HG03045 (cell line): Measurements from ENCODE around the gene BBC3.
A peak's percentile ranks its signal among the peaks of the same experiment; 100 is the strongest.

Experiments
- ATAC-seq: cut with Tn5 transposase; IDR thresholded peaks from one replicate; pipeline ENCODE4 v1.9.1; 2021; ENCODE audit warnings: mild to moderate bottlenecking, moderate library complexity; ENCODE audit not compliant: unreplicated experiment

The BBC3 gene

DNA sequence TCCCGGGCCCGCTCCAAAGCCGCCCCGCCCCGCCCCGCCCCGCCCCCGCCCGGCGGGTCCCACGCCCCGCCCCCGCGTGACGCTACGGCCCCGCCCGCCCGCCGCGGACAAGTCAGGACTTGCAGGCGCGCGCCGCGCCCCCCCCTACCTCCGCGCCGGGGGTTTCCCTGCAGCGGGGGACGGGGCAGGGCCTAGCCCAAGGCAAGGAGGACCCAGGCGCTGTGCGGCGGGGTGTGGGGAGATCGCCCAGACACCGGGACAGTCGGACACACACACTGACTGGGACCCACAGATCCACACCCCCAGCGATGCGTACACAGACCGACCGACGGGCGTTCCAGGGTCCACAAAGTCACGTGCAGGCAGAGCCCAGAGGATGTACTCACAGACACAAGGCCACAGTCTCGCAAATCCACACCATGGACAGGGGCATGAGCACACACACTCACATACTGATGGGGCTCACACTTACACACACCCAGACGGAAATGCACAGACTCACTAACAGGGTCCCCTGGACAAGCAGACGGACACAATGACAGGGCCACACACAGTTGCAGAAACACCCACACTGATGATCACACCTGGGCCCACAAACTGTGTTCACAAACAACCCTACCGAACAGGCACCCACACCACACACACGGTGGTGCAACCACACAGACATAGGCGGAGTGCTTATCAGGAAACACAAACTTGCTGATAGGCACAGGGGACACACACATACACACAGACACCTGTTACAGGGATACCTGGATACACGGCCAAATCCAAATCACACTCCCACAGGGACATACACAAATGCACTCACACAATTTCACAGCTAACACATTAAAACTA lies 436 bp upstream of the BBC3 start:
- ATAC-seq = peak; percentile 21

DNA sequence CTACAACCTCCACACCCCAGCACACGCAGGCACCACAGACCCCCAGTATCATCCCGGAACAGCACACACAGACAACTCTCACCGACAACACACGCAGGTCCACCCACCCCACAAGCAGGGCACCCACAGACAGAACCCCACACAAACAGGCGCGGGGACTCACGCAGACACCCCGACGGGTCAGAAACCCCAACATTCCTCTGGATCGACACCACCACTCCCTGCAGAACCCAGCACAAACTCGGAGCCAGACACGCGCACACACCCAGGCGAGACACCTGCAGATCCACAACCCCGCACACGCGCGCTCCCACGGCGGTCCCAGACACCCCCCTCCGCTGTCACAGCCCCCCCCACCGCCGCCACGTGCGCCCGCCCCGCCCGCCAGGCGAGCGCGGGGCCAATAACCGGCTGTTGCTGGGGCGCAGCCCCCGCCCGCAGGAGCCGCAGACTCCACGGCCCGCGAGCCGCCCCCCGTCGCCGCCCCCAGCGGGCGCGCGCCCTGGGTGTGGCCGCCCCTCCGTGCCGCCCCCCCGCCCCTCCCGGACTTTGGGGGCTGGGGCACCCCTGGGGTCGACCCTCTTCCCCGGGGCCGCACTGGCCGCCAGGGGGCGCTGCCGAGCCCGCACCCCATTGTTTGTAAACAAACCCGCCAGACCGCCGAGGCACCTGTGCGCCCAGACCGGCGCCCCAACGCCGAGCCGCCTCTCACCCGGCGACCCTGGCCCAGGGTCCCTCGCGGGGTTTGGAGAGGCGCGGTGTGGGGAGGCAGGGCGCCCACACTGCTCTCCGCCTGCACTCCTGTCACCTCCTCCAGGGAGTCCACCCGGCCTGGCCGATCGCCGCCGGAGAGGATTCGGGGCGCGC lies 712 bp downstream of the BBC3 start:
- ATAC-seq = peak; percentile 19

DNA sequence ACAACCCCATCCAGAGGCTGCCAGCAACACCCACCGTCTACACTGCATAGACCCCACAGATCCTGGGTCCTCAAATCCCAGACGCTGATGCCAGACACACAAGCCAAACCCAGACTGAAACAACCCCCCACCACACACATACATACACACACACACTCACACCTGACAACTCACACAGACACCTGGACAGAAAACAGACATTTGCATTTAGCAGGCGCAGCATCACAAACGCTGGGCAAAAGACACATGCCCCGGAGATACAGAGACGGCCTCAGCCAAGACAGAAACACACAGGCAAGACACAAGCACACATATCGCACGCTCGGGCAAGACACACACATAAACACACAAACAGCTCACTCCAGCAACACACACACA lies 1.3 kb downstream of the BBC3 start:
- ATAC-seq = no peak

DNA sequence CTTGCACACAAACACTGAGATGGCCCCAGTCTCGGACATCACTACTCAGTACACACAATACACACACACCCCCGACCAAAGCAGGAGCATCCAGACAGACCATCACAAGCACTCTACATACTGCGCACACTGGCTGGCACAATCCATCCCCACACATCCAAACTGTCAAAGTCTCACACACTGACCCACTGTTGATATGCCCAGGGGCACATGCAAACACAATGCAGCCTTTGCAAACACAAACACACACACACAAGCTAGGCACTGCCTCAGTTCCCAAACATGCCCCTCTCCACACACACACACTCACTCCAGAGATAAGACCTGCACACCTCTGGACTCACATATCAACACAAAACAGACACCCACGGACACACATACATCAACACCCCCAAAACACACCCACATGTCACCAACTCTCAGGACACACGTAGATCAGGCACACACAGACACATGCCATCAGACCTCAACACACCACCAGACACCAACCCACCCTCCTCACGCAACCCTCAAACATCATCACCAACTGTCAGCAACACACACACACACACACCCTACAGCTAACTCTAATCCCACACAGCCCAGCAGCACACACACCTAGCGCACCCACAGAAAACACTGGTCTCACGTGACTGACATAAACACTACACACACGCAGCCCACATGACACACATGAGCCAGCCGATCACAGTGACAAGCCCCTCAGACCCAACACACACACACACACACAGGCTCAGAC lies 1.9 kb downstream of the BBC3 start:
- no peak for ATAC-seq

DNA sequence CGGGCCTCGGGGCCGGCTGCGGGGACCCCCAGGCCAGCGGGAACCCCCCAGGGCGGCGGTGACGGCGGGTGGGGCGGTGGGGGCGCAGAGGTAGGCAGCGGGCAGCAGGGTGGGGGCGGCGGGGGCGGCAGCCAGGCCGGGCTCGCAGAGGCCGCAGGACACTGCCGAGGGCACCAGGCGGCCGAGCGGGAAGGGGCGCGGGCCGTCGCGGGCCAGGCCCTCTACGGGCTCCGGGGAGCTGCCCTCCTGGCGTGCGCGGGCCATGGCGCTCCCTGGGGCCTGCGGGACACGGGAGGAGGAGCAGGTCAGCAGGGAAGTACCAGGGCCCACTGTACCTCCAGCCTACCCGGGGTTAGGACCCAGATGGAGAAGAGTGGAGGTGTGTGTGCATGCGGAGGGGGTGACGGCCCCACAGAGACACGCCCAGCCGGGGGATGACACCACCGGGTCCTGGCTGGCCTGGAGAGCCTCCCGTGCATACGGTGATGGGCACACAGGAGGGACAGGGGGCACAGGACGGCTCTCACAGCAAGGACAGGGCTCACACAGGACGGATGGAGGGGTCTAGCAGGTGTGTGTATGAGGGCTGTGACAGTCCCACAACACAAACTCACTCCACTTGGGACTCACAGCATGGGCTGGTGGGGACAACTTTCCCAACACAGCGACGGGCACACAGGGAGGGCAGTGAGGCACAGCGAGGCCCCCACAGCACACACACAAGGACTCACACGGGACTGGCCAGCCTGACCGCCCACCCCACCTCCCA lies 2.6 kb downstream of the BBC3 start:
- ATAC-seq = no peak

DNA sequence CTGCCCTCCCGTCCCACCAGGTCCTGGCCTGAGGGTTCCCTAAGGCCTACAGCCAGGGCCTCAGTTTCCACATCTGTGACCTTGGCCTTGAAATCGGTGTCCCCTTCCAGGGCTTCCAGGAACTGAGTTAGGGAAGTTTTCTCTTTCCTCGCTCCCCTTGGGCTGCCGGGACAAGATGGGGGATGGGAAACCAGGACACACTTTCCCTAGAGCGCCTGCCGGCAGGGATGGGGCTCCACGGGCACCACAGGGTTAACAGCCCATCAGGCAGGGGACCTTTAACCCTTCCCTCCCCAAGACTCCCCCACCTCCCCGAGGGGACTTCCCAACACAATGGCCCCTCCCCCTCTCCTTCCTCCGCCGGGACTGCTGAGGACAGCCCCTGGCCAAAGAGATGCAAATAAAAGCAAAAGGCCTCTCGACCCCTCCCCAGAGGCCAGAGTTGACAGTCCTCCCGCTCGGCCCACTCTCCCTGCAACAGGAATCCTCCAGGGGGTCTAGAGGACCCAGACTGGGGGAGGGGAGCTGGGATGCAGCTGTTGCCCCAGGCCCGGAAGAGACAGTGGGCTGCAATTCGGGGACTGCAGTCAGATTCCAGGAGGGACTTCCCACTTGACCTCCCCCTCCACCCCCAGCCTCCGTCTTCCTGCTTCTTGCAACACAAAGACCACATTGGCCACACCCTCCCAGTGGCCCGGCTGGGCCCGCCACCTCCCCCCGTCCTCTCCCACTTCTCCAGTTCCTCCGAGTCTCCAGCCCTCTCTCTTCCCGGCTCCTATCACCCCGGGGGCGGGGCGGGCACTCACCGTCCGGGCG lies 3.4 kb downstream of the BBC3 start:
- ATAC-seq = no peak

DNA sequence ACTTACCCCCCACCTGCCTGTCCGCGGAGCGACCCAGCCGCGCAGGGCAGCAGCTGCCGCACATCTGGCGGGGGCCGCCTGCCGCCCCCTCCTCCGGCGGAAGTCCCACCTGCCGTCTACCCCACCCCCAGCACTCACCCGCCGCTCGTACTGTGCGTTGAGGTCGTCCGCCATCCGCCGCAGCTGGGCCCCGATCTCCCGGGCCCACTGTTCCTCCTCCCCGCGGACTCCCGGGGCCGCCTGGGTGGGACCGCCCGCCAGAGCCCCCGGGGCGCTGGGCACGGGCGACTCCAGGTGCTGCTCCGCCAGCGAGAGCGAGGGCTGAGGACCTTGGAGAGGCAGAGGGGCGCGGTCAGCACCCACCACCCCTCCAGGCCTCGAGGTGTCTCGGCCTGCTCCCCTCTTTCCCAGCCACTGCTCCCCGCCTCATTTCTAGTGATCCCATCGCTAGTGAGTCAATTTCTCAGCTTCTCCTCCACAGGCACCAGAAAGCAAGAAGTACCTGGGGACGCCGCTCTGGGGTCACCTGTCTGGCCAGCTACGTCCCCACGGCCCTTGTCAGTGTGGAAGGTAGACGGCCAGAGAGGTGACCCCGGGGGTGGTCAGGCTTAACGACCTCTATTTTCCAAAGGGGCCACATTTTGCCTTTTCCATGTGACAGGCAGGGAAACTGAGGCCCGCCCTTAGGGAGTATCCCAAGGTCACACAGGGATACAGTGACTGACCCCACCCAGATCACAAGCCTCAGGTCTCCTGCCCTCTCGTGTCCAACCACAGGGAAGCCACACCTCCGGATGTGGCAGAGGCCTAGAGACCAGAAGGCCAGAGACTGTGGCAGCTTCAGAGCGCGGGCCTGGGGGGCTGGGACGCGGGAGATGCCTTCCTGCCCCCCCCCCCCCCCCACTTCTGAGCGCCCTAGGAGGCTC lies 4.3 kb downstream of the BBC3 start:
- peak; percentile 18 for ATAC-seq

DNA sequence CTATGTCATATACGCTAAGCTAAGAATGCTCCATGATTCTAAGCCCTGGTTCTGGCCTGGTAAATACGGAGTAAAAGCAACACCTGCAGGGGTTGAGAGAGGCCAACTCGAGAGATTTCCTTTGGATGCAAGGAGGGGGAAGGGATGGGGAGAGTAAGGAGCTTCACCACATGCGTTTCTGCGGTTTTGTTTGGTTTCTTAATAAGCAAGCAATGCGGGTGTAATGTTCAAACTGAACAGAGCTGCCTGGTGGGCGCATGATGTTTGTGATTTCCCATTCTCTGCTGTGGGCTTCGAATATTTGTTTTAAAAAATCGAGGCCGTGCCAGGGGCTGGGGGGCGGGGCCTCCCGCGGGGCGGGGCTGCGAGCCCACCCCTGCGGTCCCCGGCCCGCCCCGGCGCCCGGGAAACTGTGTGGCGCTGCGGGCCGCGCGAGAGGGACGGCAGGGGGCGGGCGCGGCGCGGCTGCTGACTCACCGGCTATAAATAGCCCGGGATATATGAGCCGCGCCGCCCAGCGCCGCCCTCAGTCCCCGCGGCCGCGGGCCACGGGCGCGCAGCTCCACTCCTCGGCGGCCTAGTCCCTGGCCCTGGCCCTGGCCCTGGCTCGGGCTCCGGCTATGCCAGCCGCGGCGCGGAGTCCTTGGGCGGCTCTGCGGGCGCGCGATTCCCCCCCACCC lies 5.1 kb downstream of the BBC3 start:
- peak; percentile 40 for ATAC-seq

DNA sequence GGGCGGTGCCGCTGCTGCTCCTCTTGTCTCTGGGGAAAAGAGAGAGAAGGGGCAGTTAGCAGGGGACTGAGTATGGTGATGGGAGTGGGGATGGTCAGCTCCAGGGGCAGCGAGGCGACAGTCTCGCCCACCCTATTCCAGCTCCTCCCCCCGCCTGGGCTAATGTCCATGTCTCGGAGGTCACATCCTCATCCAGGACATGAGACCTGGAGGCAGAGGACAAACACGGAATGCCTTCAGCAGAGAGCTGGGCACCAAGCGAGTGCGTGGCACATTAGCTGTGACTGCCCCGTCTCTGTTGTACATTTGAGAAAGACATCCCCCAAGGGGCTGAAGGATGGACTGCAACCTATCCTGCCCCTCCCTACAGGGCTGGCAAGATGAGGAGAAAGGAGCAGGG lies 9.1 kb downstream of the BBC3 start:
- no peak for ATAC-seq

DNA sequence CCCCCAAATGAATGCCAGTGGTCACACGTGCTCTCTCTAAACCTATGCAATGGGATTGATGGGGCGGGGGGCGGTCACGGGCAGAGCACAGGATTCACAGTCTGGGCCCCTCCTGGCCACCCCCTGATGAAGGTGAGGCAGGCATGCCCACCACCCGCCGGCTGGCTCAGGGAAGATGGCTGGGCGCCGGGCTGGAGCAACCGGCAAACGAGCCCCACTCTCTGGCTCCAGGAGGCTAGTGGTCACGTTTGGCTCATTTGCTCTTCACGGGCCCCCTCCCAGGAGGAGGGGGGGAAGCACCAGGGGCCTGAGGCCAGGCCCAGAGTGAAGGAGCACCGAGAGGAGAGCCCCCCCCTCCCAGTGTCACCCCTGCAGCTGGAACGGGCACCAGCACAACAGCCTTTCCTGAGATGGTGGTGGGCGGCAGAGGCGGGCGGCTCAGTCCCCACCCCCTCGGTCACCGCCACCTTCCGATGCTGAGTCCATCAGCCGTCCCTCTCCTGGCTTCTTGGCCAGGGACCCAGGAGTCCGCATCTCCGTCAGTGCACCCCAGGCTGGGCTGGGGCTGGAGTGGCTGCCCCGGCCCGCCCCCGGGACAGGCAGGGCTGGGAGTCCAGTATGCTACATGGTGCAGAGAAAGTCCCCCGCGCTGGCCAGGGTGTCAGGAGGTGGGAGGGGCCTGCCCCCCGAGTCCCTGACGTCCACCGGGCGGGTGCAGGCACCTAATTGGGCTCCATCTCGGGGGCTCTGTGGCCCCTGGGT lies 9.7 kb downstream of the BBC3 start:
- no peak for ATAC-seq

DNA sequence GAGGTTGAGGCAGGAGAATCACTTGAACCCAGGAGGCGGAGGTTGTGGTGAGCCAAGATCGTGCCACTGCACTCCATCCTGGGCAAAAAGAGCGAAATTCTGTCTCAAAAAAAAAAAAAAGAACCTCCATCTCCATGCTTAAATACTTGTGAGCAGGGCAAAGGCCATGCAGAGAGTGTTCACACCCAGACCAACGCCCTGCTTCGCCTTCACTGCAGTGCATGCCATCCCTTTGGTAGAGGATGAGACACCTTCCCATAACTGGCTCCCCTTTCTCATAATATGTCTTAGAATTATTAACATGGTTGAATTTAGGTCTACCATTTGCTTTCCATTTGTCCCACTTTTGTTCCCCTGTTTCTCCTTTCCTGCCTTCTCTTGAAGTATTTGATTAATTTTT lies 15.4 kb downstream of the BBC3 start:
- ATAC-seq = no peak

DNA sequence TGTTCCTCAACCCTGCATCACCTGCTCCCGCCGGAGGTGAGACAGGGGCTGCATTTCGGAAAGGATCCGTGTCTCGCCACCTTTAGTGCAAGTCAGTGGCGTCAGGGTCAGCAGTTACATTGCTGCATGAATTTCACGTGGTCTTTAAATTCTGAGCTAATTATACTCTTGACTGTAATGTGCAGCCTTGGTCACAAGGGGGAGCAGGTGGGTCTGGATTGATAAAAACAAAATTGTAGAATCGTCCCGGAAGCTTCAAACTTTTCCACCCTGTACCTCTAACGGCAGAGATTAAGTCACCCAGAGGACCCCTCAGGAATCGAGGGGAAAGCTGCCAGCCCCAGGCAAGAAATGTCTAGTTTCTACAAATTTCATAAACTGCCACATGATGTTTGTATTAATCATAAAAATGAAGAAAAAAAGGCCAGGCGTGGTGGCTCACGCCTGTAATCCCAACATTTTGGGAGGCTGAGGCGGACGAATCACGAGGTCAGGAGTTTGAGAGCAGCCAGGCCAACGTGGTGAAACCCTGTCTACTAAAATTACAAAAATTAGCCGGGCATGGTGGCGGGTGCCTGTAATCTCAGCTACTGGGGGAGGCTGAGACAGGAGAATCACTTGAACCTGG lies 20.2 kb downstream of the BBC3 start:
- ATAC-seq = no peak

DNA sequence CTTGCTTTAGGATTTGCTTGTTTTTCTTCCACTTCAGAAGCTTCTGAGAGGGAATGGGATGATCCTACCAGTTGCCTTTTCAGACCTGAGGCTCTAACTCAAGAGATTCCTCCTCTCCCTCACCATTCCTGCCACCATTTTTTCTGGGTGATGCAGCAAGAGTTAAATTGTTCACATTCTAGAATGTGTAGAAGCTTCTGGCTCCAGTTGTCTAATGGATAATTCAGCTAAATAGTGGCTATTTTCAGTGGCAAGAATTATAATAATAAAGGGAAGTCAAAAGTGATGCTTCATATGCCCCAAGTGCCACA lies 20.9 kb downstream of the BBC3 start:
- no peak for ATAC-seq

DNA sequence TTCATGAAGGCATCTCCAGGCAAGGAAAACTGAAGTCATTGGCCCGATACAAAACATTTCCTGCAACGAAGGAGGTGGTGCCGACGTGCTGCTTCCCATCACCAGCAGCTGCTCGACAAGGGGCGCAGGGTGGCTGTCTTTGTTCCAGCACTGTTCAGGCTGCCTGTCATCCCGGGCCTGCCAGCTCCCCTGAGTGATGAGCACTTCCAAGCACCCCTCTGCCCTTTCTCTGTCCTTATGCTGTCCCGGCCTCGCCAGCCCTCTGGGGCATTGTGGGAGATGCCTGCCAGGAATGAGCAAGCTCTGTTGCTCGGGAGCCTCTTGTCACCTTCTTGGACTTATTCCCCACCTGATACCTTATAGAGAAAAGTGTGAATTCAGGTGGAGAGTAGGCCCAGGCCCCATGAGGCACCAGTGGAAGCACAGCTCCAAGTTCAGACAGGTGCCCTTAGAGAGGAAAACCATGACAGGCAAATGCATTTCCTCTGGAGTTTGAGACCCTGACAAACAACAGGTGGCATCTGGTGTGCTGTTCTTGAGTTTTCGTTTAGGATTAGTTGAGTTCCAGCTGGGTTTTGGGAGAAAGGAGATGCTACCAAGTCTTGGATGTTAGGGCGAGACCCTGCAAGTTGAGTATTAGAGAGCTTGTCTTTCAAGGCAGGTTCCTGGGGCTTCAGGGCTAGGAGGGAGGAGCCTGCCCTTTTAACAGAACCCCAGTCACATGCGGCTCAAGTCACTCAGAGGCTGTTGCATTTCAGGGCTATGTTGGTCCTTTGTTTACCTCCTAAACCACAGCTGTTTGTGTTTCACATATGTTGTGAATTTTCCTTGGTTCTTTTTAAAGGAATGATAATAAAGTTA lies 21.4 kb downstream of the BBC3 start:
- no peak for ATAC-seq

DNA sequence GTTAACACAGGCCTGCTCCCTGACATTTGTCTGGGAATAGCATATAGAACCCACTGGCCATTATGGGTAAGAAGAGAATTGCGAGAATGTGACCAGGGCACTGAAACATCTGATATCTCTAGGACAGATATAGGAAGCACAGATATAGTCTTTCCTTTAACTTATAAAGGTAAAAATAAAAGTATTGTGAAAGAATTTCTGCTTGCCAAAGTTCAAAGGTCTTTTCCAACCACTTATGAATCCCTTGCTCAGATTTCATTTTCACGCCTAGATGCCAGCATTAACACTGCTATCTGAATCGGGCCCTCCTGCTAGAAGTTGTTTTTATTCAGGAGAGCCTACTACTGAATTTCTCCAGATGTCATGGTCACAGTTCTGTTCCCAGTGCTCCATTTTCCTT lies 27.7 kb downstream of the BBC3 start:
- ATAC-seq = no peak

DNA sequence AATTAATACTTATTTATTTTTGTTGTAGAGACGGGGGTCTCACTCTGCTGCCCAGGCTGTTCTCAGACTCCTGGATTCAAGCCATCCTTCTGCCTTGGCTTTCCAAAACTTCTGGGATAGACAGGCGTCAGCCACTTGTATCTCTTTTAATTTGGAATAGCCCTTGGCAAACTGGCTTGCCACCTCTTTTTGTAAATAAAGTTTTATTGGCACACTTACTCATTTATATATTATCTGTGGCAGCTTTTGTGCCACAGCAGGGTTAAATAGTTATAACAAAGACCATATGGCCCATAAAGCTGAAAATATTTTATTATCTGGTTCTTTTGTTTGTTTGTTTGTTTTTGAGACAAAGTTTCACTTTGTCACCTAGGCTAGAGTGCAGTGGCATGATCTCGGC lies 30.5 kb downstream of the BBC3 start:
- ATAC-seq = no peak
